Pancreas (tissue), 10 donors: ENCODE measurements around the gene SLC39A1. TPM values are rescaled to one million over a fixed set of nuclear protein-coding genes. Genes with fewer than 3 reads are reported as not detected.

Experiments used
- ATAC-seq, 4 donors: fragments of 200-7000 bp; cut with Tn5 transposase; one replicate each; pipeline versions ENCODE4 v1.8.0 to v1.9.1; 2020; ENCODE audit warnings: mild to moderate bottlenecking in 4 of 4, moderate library complexity in 4 of 4
- DNase-seq, 6 donors: peaks; one replicate each; pipeline ENCODE4 v3.0.0-alpha.2; 2020
- FAIRE-seq: peaks from 2 replicates; lab custom pipeline; 2012; peaks lifted over from hg19 to GRCh38; lab: Jason Lieb, UNC
- H3K27ac ChIP-seq, 4 donors: fragments of 200-600 bp; sonication (generic); 1 replicate in 3 of 4; 2 replicates in 1 of 4; pipeline versions ENCODE4 v1.5.0 to v1.8.0; 2020
- H3K27me3 ChIP-seq, 4 donors: fragments of 200-600 bp; one replicate each; pipeline ENCODE4 v1.8.0; 2021
- H3K36me3 ChIP-seq, 3 donors: fragments of 200-600 bp; sonication (generic) in 1 of 3; one replicate each; pipeline versions ENCODE4 v1.5.0 to v1.8.0; 2020 to 2021
- H3K4me1 ChIP-seq, 3 donors: fragments of 200-600 bp; one replicate each; pipeline ENCODE4 v1.8.0; 2021
- H3K4me3 ChIP-seq, 4 donors: fragments of 200-600 bp; sonication (generic) in 2 of 4; one replicate each; pipeline versions ENCODE4 v1.5.0 to v1.8.0; 2020 to 2021
- H3K9me3 ChIP-seq, 4 donors: fragments of 200-600 bp; one replicate each; pipeline ENCODE4 v1.8.0; 2021
- WGBS, 2 donors: extraction: QIAGEN DNeasy Blood & Tissue Kit; methylation state at CpG; one replicate each; pipeline ENCODE4 v1.1.7; 2013; 5-methylcytosine and 5-hydroxymethylcytosine counted together
- intact Hi-C, 3 donors: fragments of 100-400 bp; cut with DNase I; formaldehyde crosslinking; loops; one replicate each; pipeline versions ENCODE4 v1.11.1 to v1.14.2; 2022
- polyA plus RNA-seq, 2 donors: library from polyadenylated mRNA; stranded (reverse); fragments of 200-250 nt; gene quantifications; one replicate each; pipeline ENCODE4 v1.2.3, GENCODE V29; 2013
- total RNA-seq, 6 donors: library from RNA; stranded (reverse); fragmentation: NEBNext Ultra II Directional in 4 of 6; extraction: Animal tissue kit (Norgen Biotek cat#: 25700) in 4 of 6; gene quantifications; one replicate each; pipeline versions ENCODE4 v1.2.1 to v1.2.4, GENCODE V29; 2021 to 2023
- TF ChIP-seq, protein P1 (sequence below), 4 donors: fragments of 200-600 bp; sonication (generic) in 3 of 4; IDR thresholded peaks; one replicate each; pipeline versions ENCODE4 v1.5.0 to v1.8.0; 2021; ENCODE audit warnings: antibody characterized with exemption in 4 of 4
- donor health status: healthy with polysubstance abuse.
- donor health status: DM: no; HTN: no; CAD: no; lungs with moderate emphysema.
- donor health status: DM: no; HTN: no; CAD: no.
- donor health status: control.
- donor health status: control.
- donor health status: Bipolar disorder and iron deficiency.
- donor health status: DM: yes; HTN: yes; CAD: no.
- donor health status: DM: no; HTN: no; CAD: no.
- donor health status: DM: no; HTN: no; CAD: no.
- donor health status: DM: yes; HTN: yes; CAD: no.

The SLC39A1 gene
- total and polyA plus RNA-seq, 8 donors, result 20.0 to 46.1 (median 27.0) TPM

DNA sequence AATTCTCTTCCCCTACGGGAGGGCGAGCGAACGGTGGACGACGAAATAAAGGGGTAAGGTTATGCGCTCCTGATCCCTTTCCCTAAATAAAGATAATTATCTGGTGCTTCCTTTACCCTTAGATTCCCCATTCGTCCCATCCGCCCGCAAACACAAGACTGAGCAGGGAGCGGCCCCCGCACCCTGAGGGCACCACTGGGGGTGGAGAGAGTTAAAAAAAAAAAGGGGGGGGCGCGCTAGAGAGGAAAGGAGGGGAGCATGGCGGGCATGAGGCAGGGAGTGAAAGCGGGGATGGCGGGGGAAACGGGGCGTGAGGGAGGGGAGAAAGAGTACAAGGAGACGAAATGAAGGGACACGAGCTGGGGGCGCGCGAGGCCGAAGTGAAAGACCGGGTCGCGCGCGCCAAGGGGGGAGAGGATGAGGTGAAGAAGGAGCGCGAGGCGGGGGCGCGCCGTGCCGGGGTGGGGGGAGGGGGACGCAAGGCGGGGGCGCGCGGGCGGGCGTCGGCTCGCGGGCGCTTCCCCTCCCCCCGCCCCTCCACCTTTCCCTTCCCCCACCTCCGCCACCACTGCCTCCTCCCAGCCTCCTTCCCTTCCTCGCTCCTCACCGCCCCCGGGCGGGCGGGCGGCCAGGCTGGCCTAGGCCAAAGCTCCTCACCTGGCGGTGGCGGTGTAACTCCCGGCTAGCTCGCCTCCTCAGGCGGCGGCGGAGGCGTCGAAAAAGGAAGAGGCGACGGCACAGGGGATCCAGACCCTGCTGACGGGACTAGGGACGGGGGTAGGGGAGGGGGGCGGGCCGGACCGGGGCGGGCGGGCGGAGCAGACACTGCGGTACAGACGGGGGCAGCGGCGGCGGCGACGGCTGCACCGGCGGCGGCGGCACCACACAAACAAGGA, 41.0 kb downstream of the SLC39A1 start:
- ATAC-seq (peak; percentile 41 to 65 (median 58)), DNase-seq (peak in 5 of 6 donors; percentile 34 to 88 (median 75)), FAIRE-seq (no peak)
- no peaks in the 10 kb centered on the region for H3K27me3 ChIP-seq
- intact Hi-C loops, result no loop called here
- H3K36me3 ChIP-seq, result no peaks in the 10 kb centered on the region
- peak overlapping the region; percentile 65 to 87 (median 68) for H3K27ac ChIP-seq
- H3K4me3 ChIP-seq, result peak overlapping the region; percentile 63 to 75 (median 68)
- TF ChIP-seq, protein P1, sequence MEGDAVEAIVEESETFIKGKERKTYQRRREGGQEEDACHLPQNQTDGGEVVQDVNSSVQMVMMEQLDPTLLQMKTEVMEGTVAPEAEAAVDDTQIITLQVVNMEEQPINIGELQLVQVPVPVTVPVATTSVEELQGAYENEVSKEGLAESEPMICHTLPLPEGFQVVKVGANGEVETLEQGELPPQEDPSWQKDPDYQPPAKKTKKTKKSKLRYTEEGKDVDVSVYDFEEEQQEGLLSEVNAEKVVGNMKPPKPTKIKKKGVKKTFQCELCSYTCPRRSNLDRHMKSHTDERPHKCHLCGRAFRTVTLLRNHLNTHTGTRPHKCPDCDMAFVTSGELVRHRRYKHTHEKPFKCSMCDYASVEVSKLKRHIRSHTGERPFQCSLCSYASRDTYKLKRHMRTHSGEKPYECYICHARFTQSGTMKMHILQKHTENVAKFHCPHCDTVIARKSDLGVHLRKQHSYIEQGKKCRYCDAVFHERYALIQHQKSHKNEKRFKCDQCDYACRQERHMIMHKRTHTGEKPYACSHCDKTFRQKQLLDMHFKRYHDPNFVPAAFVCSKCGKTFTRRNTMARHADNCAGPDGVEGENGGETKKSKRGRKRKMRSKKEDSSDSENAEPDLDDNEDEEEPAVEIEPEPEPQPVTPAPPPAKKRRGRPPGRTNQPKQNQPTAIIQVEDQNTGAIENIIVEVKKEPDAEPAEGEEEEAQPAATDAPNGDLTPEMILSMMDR (IDR thresholded peaks at IDR 0.05), result no peak
- H3K4me1 ChIP-seq, result peaks cover 3 to 20% (median 8%) of the 10 kb centered on the region in 3 donors
- H3K9me3 ChIP-seq, result no peaks in the 10 kb centered on the region
- WGBS, 2 donors, result 0 to 1% methylated on average over 37 to 77 of the region's 86 CpGs

DNA sequence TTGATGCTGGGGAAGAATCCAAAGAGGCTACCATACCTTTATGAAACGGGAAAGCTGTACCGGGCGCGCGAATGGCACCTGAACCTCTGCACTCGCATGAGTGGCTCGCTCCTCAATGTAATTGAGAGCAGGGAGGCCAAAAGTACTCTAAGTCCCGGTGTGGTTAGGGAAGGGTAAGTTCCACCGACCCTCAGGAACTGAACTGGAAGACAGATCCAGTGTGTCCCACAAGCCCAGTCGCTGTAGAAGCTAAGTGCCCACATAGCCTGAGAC, 41.6 kb downstream of the SLC39A1 start:
- Histone ChIP-seq H3K27me3 (no peaks in the 10 kb centered on the region), H3K9me3 (no peaks in the 10 kb centered on the region), H3K4me3 (peak overlapping the region; percentile 63 to 75 (median 68)), H3K4me1 (peaks cover 3 to 20% (median 8%) of the 10 kb centered on the region in 3 donors), H3K27ac (peak overlapping the region in 2 of 4 donors; percentile 69 to 87), H3K36me3 (no peaks in the 10 kb centered on the region)
- FAIRE-seq, result no peak
- TF ChIP-seq, protein P1 (IDR thresholded peaks at IDR 0.05), result no peak
- intact Hi-C loops, result no loop called here
- 1% methylated on average over 10 of the region's 10 CpGs for WGBS, 2 donors
- no peak for DNase-seq
- ATAC-seq, result no peak

DNA sequence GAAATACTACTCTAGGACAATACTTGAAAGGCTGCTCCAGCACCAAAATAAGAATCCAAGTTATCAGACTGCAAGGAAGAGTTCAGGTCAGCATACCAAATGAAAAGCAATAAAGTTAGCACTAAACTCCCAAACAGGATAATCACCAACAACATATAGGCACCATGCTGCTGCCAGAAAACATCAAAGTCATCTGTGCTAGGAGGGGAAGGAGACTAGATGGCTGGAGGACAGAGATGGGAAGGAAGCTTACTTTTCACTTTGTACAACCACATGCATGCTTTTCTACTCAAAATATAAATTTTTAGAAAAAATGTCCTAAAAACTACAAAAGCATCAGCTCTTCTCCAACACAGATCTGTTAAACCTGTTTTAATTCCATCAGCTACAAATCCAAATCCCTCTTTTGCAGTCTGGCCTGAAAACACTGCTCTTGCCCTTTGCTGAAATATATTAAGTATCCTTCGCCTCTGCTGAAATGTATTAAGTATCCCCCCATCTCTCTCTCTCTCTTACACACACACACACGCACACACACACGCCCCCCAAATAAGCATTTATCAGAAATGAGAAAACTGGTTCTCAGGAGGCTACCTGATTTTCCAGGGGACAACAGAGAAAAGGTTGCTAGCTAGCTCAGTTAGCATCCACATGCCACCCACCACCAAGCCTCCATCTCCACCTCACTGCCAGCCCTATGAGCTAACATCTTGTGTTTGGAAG, 42.1 kb downstream of the SLC39A1 start:
- ATAC-seq, result no peak
- no peak for DNase-seq
- TF ChIP-seq, protein P1 (IDR thresholded peaks at IDR 0.05), result no peak
- no peaks in the 10 kb centered on the region for H3K36me3 ChIP-seq
- H3K4me1 ChIP-seq, result peaks cover 3 to 20% (median 8%) of the 10 kb centered on the region in 3 donors
- no peak overlapping the region for H3K27ac ChIP-seq
- FAIRE-seq, result no peak
- no peaks in the 10 kb centered on the region for H3K9me3 ChIP-seq
- intact Hi-C loops, result no loop called here
- WGBS, 2 donors, result 20 to 31% methylated on average over 3 of the region's 3 CpGs
- H3K4me3 ChIP-seq, result peak overlapping the region in 3 of 4 donors; percentile 63 to 75 (median 74)
- H3K27me3 ChIP-seq, result no peaks in the 10 kb centered on the region

DNA sequence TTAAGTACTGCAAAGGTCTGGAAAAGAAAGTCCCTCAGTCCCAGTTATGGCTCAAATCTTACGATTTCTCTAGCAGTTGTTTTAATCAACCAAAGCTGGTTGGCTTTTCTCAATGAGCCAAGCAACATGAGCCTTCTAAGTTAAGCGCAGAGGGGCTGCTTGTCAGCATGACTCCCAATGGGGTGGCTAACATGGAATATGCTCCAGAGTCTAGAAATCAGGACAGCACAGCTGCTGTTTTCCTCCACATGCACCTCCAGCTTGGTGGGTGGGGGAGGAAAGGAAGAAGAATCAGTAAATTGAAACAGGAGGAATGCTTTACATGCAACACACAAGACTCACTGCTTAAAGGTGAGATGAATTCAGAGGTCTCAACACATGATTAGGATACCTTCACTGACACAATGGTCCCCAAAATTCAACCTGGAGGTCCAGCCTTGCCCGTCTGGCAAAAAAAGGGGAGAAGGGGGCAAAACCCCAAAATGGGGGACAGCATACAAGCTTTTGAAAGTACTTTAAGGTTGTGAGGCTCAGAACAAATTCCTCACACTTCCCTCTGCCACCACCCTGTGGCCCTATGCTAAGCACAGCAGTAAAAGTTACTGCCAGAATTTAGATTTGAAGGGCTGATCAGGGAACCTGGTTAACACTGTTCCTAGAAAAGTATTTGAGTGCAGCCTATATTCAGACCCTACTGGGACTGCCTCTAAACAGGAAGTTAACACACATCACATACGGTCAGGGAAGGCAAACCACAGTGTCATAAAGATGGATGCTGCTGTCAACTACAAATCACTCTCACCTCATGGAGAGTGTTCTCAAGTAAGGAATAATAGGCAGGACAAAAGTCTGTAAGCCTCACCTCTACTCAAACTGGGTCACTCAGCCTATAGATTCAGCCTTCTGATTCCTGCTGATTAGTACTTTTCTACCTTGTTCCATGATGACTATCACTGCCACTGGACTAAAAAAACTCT, 43.2 kb downstream of the SLC39A1 start:
- no peak overlapping the region for H3K27ac ChIP-seq
- no peak for DNase-seq
- H3K4me1 ChIP-seq, result peaks cover 3 to 20% (median 8%) of the 10 kb centered on the region in 3 donors
- WGBS, 2 donors, result 42% methylated on average over 4 of the region's 4 CpGs
- H3K27me3 ChIP-seq, result no peaks in the 10 kb centered on the region
- FAIRE-seq, result no peak
- TF ChIP-seq, protein P1 (IDR thresholded peaks at IDR 0.05), result no peak
- no peaks in the 10 kb centered on the region for H3K36me3 ChIP-seq
- H3K9me3 ChIP-seq, result no peaks in the 10 kb centered on the region
- H3K4me3 ChIP-seq, result peak overlapping the region in 1 of 4 donors; percentile 74
- ATAC-seq, result no peak
- intact Hi-C loops, result no loop called here
